Activated CD4-positive, CD25-positive, alpha-beta regulatory T cell treated with anti-CD3 and anti-CD28 coated beads, Interleukin-2, amount 50 U/mL, for 24 hours (primary cell): ENCODE results near the gene TMEM61.

Experiments
- ATAC-seq, 2 donors: fragments of 150-1000 bp; cut with Tn5 transposase; one replicate each; pipeline ENCODE4 v1.10.0; 2021; ENCODE audit warnings: mild to moderate bottlenecking in 1 of 2, moderate library complexity in 1 of 2

TMEM61 gene

GRCh38 chr1:55040083-55040932, 59.9 kb downstream of the TMEM61 start:
- ATAC-seq: no peak

GRCh38 chr1:55040933-55041494, 60.6 kb downstream of the TMEM61 start:
- ATAC-seq: no peak

DNA sequence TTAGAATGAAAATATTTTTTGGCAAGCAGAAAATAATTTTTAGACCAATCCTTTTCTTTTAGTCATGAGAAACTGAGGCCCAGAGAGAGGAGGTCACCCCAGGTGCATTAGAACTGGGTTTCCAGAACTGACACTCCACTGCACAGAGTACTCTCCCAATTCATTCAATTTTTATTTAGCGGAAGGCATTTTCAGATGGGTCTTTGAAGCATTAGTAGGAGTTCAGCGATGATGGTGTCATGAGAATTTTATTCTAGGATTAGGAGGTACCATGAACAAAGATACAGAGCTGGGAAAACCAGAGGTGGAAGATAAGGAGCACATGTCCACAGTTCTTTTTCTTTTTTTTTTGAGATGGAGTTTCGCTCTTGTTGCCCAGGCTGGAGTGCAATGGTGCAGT, 61.2 kb downstream of the TMEM61 start:
- ATAC-seq: no peak
